ENCODE measurements around the gene KRTAP10-1. TPM values are rescaled to one million over a fixed set of nuclear protein-coding genes. Genes with fewer than 3 reads are reported as not detected.

Gene KRTAP10-1
- total RNA-seq, 1 experiment from 2014 or later = not detected

DNA sequence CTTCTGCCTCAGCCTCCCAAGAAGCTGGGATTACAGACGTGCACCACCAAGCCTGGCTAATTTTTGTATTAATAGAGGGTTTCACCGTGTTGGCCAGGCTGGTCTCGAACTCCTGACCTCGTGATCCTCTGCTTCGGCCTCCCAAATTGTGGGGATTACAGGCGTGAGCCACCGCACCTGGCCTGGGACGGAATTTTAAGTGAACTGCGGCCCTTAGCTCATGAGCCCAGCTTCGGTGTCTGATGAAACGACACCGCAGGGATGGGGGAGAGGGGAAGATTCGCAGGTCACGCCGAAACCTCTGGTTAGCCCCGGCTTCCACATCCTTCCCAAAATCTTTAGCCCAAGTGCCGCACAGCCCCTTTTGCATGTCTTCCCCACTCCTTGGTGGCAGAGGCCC is 45.6 kb downstream of the KRTAP10-1 start:
- POLR2A ChIA-PET (ENCODE audit: unreplicated experiment) = no interaction called here
- ATAC-seq (no peak), DNase-seq (no peak)
- Histone ChIP-seq H3K4me2 (ENCODE audit: low read length) (no peak overlapping the region), H3K4me3 (ENCODE audit: low read length) (no peak overlapping the region), H3K79me2 (ENCODE audit: low read length) (no peaks in the 10 kb centered on the region), H3K27me3 (ENCODE audit: low read length) (peaks cover 35% of the 10 kb centered on the region), H4K20me1 (ENCODE audit: low read length) (no peaks in the 10 kb centered on the region), H3K4me1 (ENCODE audit: insufficient read depth, low read length) (no peaks in the 10 kb centered on the region), H3K36me3 (ENCODE audit: low read depth, low read length) (no peaks in the 10 kb centered on the region), H3K9ac (ENCODE audit: low read length) (no peak overlapping the region), H3K9me2 (replicated peaks; ENCODE audit: low read length) (no peaks in the 10 kb centered on the region), H2AFZ (ENCODE audit: low read length) (no peak overlapping the region), H3K9me3 (ENCODE audit: low read length) (peaks cover 17% of the 10 kb centered on the region), H3F3A (ENCODE audit: low read length, unreplicated experiment) (no peaks in the 10 kb centered on the region), H3K27ac (ENCODE audit: low read length) (no peak overlapping the region)
- TF ChIP-seq EZH2 (IDR thresholded peaks at IDR 0.05; ENCODE audit: low read length, unreplicated experiment) (no peak), EZH2phosphoT487 (IDR thresholded peaks at IDR 0.05; ENCODE audit: borderline replicate concordance, low read length) (no peak)
- TF ChIP-seq, protein P1, sequence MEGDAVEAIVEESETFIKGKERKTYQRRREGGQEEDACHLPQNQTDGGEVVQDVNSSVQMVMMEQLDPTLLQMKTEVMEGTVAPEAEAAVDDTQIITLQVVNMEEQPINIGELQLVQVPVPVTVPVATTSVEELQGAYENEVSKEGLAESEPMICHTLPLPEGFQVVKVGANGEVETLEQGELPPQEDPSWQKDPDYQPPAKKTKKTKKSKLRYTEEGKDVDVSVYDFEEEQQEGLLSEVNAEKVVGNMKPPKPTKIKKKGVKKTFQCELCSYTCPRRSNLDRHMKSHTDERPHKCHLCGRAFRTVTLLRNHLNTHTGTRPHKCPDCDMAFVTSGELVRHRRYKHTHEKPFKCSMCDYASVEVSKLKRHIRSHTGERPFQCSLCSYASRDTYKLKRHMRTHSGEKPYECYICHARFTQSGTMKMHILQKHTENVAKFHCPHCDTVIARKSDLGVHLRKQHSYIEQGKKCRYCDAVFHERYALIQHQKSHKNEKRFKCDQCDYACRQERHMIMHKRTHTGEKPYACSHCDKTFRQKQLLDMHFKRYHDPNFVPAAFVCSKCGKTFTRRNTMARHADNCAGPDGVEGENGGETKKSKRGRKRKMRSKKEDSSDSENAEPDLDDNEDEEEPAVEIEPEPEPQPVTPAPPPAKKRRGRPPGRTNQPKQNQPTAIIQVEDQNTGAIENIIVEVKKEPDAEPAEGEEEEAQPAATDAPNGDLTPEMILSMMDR (conservative IDR thresholded peaks at IDR 0.05; ENCODE audit: low read depth, low read length) = no peak
- CTCF ChIA-PET = no interaction called here
- no TSS peak for BruUV-seq (replicated peaks)
- intact Hi-C loops (cut with micrococcal nuclease) = no loop called here

DNA sequence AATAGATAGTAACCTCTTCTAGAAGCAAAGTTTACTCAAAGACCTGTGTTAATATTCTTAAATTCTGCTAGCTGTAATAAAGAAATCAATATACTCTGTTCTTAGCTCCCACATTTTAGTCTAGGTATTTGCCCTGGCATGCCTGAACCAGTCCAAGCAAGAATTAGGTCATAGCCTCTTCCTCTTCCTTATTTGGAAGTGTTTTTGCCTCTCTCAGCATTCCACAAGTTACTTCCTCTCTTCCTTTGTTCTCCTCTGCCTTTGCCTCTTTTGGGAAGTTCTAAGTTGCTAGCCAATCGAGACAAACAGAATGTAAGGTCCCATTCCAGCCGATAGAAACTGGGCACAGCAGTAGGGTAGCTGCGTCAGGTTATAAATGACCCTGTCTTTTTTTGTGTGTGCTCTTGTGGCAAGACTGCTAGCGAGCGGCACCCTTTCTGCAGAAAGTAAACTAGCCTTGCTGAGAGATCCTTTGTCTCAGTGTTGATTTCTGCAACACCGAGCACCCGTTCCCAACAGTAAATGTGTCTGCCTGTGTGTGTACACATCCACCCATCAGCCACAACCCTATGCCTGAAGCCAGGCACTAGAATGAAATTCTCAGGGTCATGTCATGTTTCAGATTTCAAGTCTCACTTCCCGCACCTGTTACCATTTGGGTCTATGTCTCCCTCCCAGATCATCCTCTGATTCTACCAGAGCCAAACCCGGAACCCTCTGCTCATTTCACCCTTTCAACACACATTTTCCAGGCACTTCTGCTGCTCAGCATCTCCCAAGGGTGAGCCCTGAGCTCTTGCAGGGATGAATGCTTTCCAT is 47.2 kb downstream of the KRTAP10-1 start:
- CTCF ChIA-PET = interaction anchor here (0.6 kb wide), 2 partner anchors 214 to 334 kb away, joined by 3 to 10 read pairs; no protein-coding TSS in a partner anchor
- Histone ChIP-seq H3K27ac (ENCODE audit: low read length) (no peak overlapping the region), H3K27me3 (ENCODE audit: low read length) (peaks cover 19% of the 10 kb centered on the region), H3K9me2 (replicated peaks; ENCODE audit: low read length) (no peaks in the 10 kb centered on the region), H3K9me3 (ENCODE audit: low read length) (peaks cover 17% of the 10 kb centered on the region), H3K4me3 (ENCODE audit: low read length) (no peak overlapping the region), H4K20me1 (ENCODE audit: low read length) (no peaks in the 10 kb centered on the region), H2AFZ (ENCODE audit: low read length) (no peak overlapping the region), H3K4me1 (ENCODE audit: insufficient read depth, low read length) (no peaks in the 10 kb centered on the region), H3K36me3 (ENCODE audit: low read depth, low read length) (no peaks in the 10 kb centered on the region), H3K4me2 (ENCODE audit: low read length) (no peak overlapping the region), H3K79me2 (ENCODE audit: low read length) (no peaks in the 10 kb centered on the region), H3F3A (ENCODE audit: low read length, unreplicated experiment) (no peaks in the 10 kb centered on the region), H3K9ac (ENCODE audit: low read length) (no peak overlapping the region)
- ATAC-seq (no peak), DNase-seq (no peak)
- BruUV-seq (replicated peaks) = no TSS peak
- POLR2A ChIA-PET (ENCODE audit: unreplicated experiment) = interaction anchor here (0.6 kb wide), 1 partner anchor 12 kb away, joined by 3 read pairs; no protein-coding TSS in a partner anchor
- TF ChIP-seq, protein P1 (conservative IDR thresholded peaks at IDR 0.05; ENCODE audit: low read depth, low read length) = no peak
- TF ChIP-seq EZH2 (IDR thresholded peaks at IDR 0.05; ENCODE audit: low read length, unreplicated experiment) = no peak
- intact Hi-C loops (cut with micrococcal nuclease) = no loop called here

DNA sequence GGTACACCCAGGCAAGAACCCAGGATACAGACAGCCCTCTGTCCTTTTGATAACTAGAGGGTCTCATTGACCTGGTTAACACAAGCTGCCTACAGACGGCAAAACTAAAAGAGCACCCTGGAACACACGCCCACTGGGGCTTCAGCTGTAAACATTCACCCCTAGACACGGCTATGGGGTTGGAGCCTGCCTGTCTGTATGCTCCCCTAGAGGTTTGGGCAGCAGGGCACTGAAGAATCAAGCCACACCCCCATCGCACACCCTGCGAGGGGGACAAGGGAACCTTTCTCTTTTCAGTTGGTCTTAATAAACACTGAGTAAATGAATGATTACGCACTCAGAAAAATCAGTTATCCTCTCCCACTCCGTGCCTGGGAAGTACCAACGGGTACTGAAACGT is 49.2 kb downstream of the KRTAP10-1 start:
- Histone ChIP-seq H3K27me3 (ENCODE audit: low read length) (peaks cover 19% of the 10 kb centered on the region), H3K36me3 (ENCODE audit: low read depth, low read length) (no peaks in the 10 kb centered on the region), H3K9me2 (replicated peaks; ENCODE audit: low read length) (no peaks in the 10 kb centered on the region), H3K4me1 (ENCODE audit: insufficient read depth, low read length) (no peaks in the 10 kb centered on the region), H3K4me2 (ENCODE audit: low read length) (no peak overlapping the region), H3K79me2 (ENCODE audit: low read length) (no peaks in the 10 kb centered on the region), H3K27ac (ENCODE audit: low read length) (no peak overlapping the region), H3K9me3 (ENCODE audit: low read length) (peaks cover 17% of the 10 kb centered on the region), H2AFZ (ENCODE audit: low read length) (no peak overlapping the region), H4K20me1 (ENCODE audit: low read length) (no peaks in the 10 kb centered on the region), H3K4me3 (ENCODE audit: low read length) (no peak overlapping the region), H3K9ac (ENCODE audit: low read length) (no peak overlapping the region), H3F3A (ENCODE audit: low read length, unreplicated experiment) (no peaks in the 10 kb centered on the region)
- TF ChIP-seq EZH2phosphoT487 (IDR thresholded peaks at IDR 0.05; ENCODE audit: borderline replicate concordance, low read length) (no peak), EZH2 (IDR thresholded peaks at IDR 0.05; ENCODE audit: low read length, unreplicated experiment) (no peak)
- TF ChIP-seq, protein P1 (conservative IDR thresholded peaks at IDR 0.05; ENCODE audit: low read depth, low read length) = no peak
- ChIA-PET CTCF (no interaction called here), POLR2A (ENCODE audit: unreplicated experiment) (no interaction called here)
- no peak for ATAC-seq
- BruUV-seq (replicated peaks) = no TSS peak
- intact Hi-C loops (cut with micrococcal nuclease) = no loop called here
- DNase-seq = no peak
